T1000 (cell line): ENCODE results near the gene RBMX.
"Not testable (repeated sequence)": the region's sequence is repeated elsewhere in the genome, so short reads cannot be mapped to it uniquely, and the experiment has no call there.

ENCODE experiments used
- DNase-seq: peaks from one replicate; lab custom pipeline; 2025; ENCODE audit warnings: mixed read lengths; lab: John Stamatoyannopoulos, UW

The RBMX gene

GRCh38 chrX:136880452-136881013 is at the start of gene RBMX:
RBMX (minus strand) TSS chrX:136880725; CDS start chrX:136879427, 1,298 bp downstream.
- peak; percentile 76 for DNase-seq

- not testable (repeated sequence) for DNase-seq
Observed at GRCh38 chrX:136921438-136921837, 40.9 kb upstream of the RBMX start.

GRCh38 chrX:136920001-136920400 is 39.5 kb upstream of the RBMX start:
- no peak for DNase-seq

- DNase-seq = no peak
Observed at GRCh38 chrX:136916827-136917226, 36.3 kb upstream of the RBMX start.

- DNase-seq = not testable (repeated sequence)
Observed at GRCh38 chrX:136911661-136912060, 31.1 kb upstream of the RBMX start.

GRCh38 chrX:136911253-136911652 is 30.7 kb upstream of the RBMX start:
- no peak for DNase-seq

- no peak for DNase-seq
Observed at GRCh38 chrX:136910565-136911035, 30.1 kb upstream of the RBMX start.

GRCh38 chrX:136909706-136910564 is 29.4 kb upstream of the RBMX start:
- peak; percentile 35 for DNase-seq

GRCh38 chrX:136909119-136909705 is 28.7 kb upstream of the RBMX start:
- peak; percentile 55 for DNase-seq

GRCh38 chrX:136907621-136908020 is 27.1 kb upstream of the RBMX start:
- no peak for DNase-seq

GRCh38 chrX:136906921-136907510 is 26.5 kb upstream of the RBMX start:
- no peak for DNase-seq

GRCh38 chrX:136904067-136904466 is 23.5 kb upstream of the RBMX start:
- DNase-seq = not testable (repeated sequence)

- not testable (repeated sequence) for DNase-seq
Observed at GRCh38 chrX:136900071-136900470, 19.5 kb upstream of the RBMX start.

- DNase-seq = no peak
Observed at GRCh38 chrX:136899221-136899620, 18.7 kb upstream of the RBMX start.

- DNase-seq = not testable (repeated sequence)
Observed at GRCh38 chrX:136898752-136899151, 18.2 kb upstream of the RBMX start.

- DNase-seq = no peak
Observed at GRCh38 chrX:136896121-136896914, 15.8 kb upstream of the RBMX start.

- DNase-seq = no peak
Observed at GRCh38 chrX:136892412-136892811, 11.9 kb upstream of the RBMX start.

GRCh38 chrX:136890596-136890995 is 10.1 kb upstream of the RBMX start:
- not testable (repeated sequence) for DNase-seq

- no peak for DNase-seq
Observed at GRCh38 chrX:136889269-136889668, 8.7 kb upstream of the RBMX start.

- DNase-seq = no peak
Observed at GRCh38 chrX:136880003-136880451, 498 bp downstream of the RBMX start.

GRCh38 chrX:136879001-136879687 is 1.4 kb downstream of the RBMX start:
- DNase-seq = no peak
